Raji (cell line): ENCODE results near the gene FGFR2.

ENCODE experiments used
- POLR2A ChIP-seq: IDR thresholded peaks from 2 replicates; pipeline ENCODE4 v1.6.1; 2011; ENCODE audit warnings: low read depth, low read length, control low read depth; ENCODE audit not compliant: insufficient read depth

Gene FGFR2

DNA sequence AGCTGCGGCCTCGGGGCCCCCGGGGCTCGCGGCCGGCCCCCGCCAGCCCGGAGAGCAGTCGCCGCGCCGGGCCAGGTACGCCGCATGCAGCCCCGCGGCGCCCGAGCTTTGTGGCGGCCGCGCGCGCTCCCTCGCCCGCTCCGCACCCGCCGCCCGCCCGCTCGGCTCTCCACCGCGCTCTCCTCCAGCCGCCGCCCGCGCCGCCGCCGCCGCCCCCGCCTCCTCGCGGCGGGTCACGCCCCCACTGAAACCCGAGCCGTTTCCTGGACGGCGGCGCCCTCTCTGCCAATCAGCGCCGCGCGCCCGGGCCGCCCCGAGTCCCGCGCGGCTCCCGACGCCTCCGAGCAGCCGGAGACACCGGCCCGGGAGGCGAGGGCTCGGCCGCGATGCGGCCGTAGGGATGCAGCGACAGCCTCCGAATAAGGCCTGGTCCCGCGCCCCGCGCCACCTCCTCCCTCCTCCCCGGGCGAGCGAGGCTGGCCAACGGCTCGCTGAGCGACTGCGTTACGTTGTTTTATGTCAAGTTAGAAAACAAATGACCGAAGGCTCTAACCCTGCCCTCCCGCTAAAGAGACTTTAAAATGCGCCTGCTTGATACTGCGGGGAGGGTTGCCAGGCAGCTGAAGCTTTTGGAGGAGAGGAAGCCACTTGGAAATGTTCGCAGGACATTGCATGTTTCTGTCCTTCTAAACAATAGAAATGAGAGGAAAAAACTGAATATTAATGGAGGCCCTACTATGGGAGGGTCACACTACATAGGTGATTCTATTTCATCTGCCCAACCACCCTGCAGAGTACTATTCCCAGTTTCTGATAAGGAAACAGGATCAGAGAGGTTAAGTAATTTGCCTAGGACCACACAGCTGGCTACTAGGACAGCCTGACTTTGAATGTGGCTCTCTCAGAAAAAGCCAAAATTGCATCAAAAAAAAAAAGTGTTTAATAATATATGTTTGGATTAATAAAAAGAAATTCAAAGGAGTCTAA is at the start of gene FGFR2:
Gene FGFR2, minus strand, starts transcription at position 182 of the 987 bp plus-strand sequence. CDS start 4,627 bp downstream, outside the sequence.
- no peak for TF ChIP-seq POLR2A

DNA sequence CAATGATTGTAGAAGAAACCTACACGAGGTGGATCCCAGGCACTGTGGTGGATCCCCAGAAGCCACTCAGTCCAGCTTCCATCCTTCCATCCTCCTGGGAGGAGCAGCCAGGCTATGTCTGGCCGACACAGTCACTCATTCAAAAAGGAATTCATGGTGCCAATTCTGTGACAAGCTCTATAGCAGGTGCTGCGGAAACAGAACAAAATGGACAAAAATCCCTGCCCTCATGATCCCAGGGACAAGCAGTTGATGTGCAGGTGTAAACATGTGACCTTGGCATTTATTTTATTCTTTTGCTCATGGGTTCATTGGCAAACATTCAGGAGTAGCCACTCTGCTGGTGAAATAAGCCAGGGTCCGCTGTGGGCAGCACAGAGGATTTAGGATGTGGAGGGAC is 49.2 kb upstream of the FGFR2 start:
- no peak for TF ChIP-seq POLR2A

DNA sequence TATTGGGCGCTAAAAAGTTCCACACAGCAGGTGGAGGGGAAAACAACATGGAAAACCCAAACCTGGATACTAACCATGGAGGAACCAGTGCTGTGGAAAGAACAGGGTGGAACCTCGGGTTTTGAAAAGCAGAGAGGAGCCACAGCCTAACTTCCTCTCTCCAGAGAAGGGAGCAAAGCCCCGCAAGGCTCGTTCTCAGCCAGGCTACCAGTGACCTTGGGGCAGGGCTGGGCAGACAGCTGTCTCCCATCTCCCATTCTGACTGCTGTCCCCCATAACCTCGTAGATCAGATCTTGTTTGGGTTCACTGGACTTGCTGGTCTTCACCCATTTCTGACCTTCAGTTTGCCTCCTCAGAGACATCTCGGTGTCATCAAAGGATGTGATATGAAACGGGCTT is 47.5 kb upstream of the FGFR2 start:
- no peak for TF ChIP-seq POLR2A

DNA sequence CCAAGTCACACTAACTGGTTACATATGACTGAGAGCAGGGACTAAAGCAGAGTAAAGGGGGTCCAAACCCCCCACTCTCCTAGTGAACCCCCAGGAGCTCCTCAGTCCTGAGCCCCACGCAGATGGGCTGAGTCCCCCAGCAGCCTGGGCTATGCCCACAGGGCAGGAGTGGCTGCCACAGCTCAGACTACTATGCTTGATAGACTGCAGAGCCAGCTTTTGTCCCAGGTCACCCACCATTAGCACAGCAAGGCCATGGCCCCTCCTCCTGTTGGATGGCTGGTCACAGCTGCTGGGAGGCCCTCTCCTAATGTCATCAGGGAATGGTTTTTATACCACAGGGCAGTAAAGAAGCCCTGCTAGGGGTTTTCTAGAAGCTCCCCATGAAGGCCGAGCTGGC is 46.3 kb upstream of the FGFR2 start:
- TF ChIP-seq POLR2A: no peak

DNA sequence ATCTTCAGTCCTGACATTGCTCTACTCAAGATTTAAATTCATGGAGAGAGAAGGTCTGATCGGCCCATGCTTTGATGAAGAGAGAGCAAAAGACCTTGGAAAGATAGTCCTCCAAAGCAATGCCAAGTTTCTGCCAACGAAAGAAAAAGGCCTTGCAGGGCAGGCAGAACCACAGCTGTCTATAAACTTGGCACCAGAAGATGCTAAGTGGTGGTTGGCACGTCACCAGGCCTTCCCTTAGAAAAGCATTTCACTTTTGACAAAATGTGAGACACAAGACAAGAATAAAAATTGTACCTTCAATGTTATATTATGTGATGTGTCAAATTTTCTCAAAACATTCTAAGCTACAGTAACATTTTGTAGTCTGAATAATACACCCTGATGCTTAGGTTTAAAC is 42.0 kb upstream of the FGFR2 start:
- TF ChIP-seq POLR2A: no peak

DNA sequence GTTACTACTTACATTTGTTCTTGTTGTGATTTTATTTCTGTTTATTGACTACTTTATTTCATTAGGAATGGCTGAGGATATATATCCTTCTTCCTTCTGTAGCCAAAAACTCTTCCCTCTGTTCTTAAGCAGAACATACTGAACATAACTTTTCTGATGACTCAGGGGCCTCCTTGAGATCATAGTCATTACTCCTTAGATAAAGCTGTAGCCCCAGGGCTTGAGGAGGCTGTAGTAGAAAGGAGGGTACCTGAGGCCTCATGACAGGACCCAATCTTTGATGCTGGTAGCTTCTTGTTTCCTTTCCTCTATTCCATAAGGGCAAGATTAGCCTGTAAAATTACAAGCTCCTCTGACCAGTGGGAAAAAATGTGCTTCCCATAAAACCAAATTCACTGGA is 41.2 kb upstream of the FGFR2 start:
- no peak for TF ChIP-seq POLR2A

DNA sequence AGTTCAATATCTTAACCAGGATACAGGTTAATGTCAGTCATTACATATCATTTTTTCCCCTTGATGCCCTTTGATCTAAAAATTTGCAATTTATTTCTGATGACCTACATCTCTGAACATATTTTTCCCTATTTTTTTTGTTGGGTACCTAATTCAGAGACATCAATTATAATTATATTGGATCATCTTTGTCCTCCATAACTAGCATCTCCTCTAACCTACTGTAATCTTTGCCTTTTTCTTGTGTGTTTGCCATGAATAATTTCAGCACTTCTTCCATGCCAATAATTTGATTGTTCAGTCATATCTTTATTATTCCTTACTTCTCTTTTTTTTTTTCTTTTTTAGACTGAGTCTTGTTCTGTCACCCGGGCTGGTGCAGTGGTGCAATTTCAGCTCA is 39.2 kb upstream of the FGFR2 start:
- no peak for TF ChIP-seq POLR2A

DNA sequence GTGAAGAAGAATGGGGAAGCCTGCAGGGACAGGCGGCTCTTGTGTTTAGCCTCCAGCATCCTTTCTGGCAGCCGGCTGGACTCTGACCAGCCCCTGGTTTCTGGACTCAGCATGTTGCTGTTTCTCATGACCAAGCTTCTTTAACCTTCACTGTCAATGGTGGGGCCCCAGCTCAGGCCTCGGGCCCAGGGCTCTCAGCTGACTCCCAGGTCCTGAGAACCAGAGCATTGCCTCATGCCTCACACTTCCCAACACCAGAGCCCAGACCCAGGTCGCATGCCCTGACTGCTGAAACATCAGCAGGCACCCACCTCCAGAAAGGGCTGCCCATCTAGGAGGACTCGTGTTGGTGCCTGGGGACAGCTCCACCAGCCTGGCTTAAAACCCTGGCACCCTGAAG is 34.8 kb upstream of the FGFR2 start:
- no peak for TF ChIP-seq POLR2A

DNA sequence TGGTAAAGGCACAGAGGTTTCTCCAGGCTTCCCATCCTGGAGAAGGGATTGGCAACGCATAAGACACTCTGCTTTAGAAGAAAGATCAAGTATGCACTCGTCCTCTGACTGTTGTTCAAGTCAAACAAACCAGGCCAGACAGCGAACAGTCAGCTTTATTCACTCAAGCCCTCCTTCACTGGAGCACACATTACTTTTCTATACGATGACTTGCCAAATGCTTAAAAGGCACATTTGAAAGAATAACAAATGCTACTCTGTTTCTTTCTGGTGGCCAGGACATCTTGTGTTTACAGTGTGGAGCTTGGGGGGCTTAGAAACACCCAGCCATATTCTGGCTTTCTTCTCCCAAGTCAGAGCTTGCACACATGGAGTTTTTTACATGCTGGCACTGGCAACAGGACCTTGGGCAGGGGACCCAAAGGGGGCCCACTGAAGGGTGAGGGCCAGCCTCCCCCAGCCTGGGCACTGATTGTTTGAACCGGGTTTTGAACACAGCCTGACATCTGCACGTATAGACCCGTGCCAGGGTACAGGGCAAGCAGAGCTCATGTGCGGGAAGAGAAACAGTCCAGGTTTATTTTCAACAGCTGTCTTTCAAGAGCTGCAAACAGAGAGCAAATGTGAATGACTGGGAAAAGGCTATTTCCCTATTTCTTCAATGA is 33.3 kb upstream of the FGFR2 start:
- no peak for TF ChIP-seq POLR2A

DNA sequence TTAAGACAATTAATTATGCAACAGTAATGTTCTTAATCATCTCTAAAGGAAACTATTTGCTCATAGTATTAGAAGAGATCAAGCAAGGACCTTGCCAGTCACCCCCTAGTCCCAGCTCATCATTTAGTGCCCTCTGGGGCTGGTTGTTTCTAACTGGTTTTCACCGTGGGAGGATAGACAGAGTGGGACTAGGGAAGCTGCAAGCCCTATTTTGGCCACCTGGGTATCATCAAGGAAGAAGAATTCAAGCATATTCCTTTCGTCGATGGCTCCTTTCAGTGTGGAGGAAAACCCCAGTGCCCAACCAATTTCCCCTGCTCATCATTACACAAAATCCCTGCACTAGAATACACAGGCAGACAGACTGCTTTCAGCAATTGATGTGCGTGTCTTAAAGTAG is 30.6 kb upstream of the FGFR2 start:
- TF ChIP-seq POLR2A: no peak

DNA sequence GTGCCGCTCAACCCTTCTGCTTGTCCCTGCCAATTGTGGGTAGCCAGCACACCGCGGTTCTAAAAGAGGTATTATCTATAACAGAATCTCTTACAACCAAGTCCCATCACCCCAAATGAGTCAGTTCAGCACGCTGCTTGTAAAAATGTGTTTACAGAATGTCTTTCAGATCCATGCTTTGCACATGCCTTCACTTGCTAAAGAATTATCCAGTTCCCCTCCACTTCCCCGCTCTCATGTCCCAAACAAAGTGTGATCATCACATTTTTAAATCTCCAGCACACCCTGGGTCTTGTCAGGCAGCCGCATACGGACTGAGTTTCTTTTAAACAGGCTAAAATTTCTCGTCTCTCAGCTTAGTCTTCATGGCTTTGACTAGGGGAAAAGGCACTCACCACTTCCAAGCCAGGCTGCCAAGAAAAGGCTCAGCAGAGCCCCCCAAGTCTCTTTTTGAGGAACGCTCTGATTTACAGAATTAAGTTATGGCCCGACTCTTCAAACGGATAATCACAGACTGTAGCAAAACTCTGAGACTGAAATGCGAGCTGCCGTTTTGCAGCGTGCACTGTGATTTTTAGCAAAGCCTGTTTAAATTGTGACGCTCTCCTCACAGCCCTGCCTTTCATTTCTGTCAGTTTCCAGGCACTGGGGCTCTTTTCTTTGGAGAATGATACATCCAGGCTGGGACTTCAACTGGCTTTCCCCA is 29.8 kb upstream of the FGFR2 start:
- no peak for TF ChIP-seq POLR2A

DNA sequence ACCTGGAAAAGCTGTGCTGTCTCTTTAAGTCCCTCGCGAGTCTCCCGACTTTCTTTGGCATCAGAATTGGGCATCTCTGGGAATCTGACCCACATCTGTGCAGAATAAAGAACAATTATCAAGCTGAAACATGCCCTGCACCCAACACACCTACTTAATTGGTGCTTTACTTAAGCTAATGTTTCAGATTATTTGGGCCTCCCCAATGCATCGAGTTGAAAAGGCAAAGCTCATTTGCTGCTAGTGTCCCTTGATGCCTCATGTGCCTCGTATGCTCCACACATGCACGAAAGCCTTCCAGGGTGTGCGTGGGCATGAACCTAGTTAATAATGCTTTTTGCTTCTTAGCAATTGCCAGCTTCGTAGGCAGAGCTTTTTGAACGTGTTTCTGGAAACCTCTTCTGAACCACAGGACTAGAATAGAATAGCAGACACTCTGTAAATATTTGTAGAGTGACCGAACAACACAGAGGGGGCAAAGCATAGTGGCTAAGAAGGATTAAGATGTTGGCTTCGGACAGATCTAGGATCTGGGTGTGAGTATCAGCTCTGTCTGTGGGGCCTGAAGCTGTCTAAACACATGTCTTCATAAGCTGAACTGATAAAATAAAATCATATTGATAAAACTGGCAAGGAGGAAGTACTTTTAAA is 26.7 kb upstream of the FGFR2 start:
- no peak for TF ChIP-seq POLR2A

DNA sequence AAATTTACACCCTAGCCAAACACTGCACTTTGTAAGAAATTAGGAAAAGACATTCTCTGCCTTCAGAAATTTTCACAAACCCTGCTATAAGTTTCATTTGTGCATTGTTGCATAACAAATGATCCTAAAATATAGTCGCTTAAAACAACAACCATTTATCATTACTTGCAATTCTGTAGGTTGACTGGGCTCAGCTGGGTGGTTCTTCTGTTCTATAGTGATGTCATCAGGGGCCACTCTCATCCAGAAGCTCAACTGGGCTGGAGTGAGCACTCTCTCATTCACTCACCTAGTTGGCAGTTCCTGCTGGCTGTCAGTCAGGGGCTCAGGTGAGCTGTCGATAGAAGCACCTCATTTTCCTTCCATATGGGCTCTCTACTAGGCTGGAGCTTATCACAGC is 20.7 kb upstream of the FGFR2 start:
- no peak for TF ChIP-seq POLR2A

DNA sequence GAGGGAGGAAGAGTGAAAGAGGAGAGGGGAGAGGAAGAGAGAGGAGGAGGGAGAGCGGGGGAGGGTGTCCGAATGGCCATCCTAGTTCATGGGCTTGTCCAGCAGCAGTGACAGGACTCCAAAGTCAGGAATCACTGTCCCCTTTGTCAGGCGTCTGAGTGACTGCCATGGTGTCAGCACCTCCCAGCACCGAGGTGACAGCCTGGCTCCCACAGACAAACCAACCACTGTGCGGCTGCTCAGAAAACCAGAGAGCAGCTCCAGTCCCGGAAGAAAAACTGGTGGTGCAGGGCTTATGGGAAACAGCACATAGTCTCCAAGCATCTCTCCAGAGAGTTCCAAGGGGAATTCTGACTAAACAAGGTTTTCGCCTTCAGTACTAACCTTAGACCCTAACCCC is 18.9 kb upstream of the FGFR2 start:
- no peak for TF ChIP-seq POLR2A

DNA sequence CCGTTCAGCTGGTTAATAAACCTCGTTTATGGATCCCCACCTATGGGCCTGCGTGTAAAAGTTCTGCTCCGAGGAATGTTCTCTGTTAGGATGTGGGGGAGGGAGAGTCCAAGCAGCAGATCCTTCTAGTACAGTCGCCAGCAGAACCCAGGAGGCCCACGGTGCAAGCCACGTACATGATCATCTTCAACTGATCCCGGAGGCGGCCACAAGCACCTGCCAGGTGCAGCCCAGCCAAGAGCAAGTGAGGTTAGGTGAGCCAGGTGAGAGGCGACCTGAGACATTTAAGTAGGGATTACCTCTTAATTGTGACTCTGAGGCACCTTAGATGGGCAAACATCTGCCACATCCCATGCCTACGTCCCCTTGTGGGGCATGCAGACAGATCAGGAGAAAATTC is 18.0 kb upstream of the FGFR2 start:
- no peak for TF ChIP-seq POLR2A
